ENCODE results near the gene ZNF397. TPM values are rescaled to one million over a fixed set of nuclear protein-coding genes. Genes with fewer than 3 reads are reported as not detected.

ZNF397 gene
- total RNA-seq: 10.2 and 10.3 TPM in 2 replicates

DNA sequence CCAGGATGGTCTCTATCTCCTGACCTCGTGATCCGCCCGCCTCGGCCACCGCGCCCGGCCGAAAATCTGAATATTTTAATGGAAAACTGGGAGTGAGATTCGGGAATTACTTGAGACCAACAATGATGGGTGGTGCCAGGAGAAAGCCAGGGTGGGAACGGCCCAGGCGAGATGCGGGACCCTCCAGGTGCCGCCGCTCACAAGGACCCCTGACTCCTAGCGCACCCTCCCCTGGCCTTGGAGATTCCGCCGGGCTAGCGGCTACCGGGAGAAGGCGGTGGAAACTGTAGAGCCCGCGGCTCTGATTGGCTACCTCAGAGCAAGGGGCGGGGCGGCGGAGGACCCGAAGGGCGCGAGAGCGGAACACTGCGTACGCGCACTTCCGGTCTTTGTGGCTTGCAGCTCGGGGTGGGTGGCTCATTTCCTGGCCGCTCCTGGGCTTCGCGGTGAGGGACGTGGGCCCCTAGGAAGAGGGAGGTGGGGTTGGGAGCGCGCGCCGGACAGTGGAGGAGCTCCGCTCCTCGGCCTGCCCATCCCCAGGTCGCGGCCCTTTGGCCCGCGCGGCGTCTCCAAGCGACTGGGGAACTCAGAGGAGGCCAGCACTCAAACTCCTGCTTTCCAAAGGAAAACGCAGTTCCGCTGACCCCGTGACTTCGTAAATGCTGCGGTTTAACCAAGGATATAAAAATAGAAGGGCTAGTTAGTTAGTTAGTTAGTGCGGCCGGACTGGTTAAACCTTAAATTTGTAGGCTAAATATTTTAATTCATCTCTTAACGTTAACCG lies at the start of gene ZNF397:
Gene ZNF397, plus strand, starts transcription at position 371 of the 784 bp plus-strand sequence. CDS start 1,437 bp downstream, outside the sequence.

DNA sequence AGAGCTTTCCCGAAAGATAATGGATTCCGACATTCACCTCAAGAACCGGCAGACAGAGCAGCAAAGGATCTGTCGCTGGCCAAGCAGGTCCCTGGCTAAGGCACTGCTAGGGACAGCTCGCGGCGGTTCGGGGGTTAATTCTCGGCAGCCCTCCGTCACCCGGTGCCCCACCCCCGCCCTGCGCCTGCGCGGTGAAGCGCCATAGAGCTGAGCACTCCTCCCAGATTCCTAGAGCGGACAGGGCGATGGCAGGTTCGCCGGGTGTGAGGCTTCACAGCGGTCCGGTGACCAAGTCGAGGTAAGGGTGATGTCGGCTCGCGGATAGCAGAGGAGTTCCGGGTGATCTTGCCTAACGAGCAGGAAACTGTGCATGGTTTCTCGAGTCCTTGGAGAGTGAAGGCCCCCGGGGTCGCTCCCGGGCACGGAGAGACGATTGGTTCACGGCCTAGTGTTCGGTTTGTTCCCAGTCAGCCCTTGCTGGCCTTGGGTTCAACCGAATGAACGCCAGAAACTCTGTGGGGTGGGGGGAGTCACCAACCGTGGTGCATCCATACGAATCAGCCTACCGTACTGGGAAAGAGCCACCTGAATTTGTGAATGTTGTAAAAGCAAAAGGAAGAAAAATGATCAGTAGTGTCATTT lies 49.4 kb downstream of the ZNF397 start, which contains the start of gene ZSCAN30:
Gene ZSCAN30, minus strand, starts transcription at position 136 of the 642 bp plus-strand sequence. CDS start 25,877 bp downstream, outside the sequence.

Other genes starting within 250 kb of the ZNF397 start
- 6.2 and 6.7 TPM in 2 replicates for gene MAPRE2, start 199.6 kb upstream of the ZNF397 start, total RNA-seq
- gene ZSCAN30, start 49.2 kb downstream of the ZNF397 start, total RNA-seq: 6.5 and 10.2 TPM in 2 replicates
- gene ZNF24, start 103.4 kb downstream of the ZNF397 start, total RNA-seq: 18.5 and 19.6 TPM in 2 replicates
- gene ZNF396, start 136.3 kb downstream of the ZNF397 start, total RNA-seq: 0.08 and 0.15 TPM in 2 replicates